ENCODE results near the gene STK39.

Gene STK39

DNA sequence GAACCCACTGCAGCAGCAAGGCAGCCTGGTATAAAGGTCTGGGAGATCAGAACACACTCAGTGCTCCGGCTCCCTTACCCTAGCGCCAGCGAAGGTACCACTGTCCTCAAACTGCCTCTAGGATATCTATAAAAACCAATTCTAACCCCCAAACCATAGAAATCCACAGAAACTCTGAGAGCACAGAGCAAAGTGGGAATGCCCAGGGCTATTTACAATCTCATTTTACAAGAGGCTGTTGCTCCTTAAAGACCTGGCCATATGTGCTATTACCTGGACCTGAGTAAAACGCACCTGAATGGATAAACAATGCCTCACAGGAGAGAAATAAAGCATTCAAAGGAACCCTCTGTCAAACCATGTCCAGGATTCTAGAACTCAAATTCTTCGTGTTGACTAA is 4.3 kb downstream of the STK39 start:
- DNase-seq (ENCODE audit: low spot score), result no peak

DNA sequence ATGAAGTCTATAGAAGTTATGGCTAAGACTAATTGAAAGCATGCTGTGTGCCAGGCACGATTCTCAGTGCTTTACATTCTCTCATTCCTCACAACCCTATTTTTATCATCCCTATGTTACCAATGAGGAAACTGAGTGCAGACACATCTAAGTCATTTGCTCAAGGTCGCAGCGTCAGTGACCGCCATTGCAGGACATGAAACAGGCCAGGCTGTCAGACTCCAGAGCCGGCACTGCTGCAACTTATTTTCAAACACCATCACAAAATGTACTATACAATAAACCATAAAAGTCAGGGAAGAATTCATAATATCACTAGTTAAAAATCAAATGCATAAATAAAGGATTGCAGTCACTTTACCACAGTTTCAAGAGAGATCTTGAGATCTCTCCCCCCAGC is 5.6 kb downstream of the STK39 start:
- no peak for DNase-seq (ENCODE audit: low spot score)

DNA sequence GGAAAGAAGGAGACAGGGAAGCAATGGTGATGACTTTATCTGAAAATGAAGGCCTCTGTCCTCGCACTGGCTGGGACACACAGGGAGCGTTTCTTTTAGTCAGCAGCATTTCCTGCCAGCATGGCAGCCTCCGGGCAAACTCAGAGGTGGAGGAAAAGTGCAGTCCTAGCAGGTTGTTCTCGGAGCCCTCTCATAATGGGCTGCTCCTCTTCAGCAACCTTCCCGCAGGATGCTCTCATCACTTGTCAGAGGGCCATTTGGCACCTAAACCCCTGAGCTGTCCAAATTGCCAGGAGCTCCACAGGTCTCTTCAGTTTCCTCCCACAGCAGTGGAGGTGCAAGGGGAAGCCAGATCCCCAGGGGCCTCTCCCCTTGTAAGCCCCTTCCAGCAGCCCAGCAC is 6.2 kb downstream of the STK39 start:
- no peak for DNase-seq (ENCODE audit: low spot score)

DNA sequence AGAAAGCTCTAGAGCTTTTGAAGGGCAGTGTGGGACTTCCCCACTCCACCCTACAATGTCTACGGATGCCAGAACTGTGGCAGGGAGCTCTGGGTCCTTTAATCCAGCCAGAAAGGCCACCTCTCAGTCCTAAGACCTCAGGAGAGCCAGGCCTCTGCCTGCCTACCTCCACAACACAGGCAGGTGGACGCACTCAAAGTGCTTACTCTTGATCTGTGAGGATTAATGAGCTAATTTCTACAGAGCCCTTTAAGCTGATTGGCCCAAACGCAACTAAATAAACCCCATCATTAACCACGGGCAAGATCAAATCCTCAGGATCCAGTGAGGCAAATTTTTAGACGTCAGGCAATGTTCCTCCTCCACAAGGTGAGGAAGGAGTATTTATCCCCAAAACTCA is 8.1 kb downstream of the STK39 start:
- DNase-seq (ENCODE audit: low spot score), result no peak

DNA sequence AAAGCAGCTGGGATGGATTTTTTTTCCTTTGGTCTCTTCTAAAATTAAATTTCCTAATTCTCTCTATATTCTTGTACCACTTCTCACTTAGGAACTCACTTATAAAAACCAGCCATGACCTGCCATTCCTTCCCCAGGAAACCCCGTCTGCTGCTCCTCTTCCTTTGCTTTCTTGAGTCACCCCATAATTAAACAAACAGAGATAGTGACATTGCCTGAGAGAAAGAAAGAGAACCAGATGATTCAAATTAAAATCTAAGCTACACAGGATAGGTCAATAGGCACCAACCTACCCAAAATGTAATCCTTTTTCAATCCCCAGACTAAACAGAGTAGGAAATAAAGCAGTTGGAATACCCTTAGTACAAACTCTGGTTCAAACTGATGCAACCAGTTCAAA is 9.7 kb downstream of the STK39 start:
- no peak for DNase-seq (ENCODE audit: low spot score)

DNA sequence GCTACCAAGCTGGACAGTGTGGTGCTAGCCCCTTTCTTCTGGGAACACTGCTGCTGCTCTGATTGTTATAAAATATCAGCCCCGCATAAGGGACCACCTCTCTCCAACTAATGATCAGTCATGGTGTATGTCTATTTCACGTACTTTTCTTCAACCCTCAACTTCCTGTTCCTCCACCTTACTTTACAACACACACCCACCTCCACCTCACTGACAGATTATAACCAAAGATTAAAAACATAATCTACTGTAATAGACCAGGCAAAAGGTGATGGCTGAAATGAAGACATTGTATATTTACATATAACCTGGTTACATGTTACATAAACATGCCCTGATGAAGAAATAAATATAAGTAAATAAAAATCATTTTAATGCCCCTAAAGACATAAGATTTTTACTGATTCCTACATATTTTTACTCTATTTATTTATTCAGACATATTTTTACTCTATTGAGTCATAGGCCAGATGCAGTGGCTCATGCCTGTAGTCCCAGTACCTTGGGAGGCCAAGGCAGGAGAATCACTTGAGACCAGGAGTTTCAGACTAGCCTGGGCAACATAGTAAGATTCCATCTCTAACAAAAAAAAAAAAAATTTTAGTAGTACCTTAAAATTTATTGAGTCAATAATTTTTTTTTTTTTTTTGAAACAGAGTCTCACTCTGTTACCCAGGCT is 12.8 kb downstream of the STK39 start:
- DNase-seq (ENCODE audit: low spot score), result no peak

DNA sequence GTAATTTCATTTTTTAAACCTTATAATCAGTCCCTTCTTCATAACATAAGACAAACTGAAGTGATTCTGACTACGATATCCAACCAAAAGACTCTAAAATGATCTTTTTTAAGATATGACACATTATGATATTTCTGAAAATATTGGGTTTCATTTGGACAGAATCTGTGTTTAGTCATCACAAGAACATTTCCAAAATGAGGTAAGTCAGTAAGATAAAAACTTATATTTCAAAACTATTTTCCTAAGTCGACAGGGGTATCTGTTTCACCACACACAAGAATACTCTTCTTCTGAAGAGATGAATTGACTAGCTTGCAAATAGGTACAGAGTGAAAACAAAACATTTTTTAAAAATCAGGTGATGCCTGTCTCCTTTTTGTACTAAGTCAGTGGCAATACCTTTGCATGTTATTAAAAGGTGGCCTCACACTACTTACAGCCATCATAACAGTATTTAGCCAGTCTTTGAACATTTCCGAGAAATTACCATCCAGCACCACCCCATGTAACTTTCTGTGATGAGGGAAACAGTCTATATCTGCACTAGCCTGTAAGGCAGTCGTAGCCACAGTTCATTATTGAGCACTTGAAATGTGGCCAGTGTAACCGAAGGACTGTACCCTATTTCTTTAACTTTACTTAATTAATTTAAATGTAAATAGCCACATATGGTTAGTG is 13.5 kb downstream of the STK39 start:
- no peak for DNase-seq (ENCODE audit: low spot score)

DNA sequence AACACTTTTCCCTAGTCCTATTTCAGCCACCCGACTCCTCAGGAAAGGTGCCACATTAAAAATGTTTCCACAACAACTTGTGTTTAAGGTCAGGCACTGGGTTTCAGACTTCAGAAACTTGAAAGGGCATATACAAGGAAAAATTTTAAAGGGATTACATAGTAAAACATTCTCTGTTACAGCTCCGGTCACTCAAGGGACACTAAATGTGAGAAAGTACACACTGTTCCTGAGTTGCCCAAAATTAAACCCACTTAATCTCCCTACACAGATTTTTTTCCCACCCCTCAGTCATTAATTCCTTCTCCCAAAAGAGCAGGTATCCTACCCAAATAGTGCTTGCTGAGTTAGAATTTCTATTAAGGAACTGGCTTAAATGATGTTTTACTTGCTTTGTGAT is 14.2 kb downstream of the STK39 start:
- no peak for DNase-seq (ENCODE audit: low spot score)

DNA sequence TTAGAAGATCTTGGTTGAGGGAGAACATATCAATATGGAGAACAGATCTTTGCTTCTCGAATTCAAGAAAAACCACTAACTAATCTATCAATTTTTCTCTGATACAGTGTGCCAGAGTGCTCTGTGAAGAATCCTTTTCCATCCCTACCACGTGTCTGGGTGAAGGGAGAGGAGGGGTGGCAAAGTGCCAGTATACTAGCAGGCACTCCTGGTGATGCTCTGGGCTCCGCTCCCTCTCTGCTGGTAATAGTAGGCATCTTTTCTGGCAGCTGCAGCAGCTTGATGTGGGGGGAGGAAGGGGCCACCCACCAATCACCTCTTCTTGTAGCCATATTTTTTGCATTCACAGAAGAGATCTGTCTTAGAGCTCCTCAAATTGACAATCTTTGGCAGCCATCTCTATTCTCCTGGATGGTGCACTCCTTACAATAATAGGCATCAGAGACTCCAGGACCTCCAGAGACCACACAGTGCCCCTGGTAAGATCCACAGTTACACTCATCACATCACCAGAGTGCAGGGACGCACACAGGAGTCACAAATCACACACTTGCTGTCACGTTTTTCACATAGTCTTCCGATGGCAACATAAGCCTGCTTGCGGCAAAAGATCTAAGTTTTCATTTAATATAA is 15.7 kb downstream of the STK39 start:
- DNase-seq (ENCODE audit: low spot score), result no peak

DNA sequence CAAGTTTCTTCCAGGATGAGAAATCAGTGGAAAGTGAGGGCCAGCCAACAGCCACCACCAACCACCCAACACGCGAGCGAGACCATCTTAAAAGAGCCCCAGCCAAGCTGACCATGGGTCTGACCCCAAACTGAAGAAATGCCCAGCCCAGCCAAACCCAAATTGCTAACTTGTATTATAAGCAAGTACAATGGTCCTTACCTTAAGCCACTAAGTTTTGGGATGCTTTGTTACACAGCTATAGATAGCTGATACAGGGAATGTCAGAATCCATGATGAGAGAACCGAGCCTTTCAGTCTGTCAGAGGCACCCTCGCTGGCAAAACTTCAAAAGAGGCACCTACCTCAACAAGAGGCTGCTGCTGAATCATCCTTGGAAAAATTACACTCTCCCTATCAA is 17.0 kb downstream of the STK39 start:
- no peak for DNase-seq (ENCODE audit: low spot score)

DNA sequence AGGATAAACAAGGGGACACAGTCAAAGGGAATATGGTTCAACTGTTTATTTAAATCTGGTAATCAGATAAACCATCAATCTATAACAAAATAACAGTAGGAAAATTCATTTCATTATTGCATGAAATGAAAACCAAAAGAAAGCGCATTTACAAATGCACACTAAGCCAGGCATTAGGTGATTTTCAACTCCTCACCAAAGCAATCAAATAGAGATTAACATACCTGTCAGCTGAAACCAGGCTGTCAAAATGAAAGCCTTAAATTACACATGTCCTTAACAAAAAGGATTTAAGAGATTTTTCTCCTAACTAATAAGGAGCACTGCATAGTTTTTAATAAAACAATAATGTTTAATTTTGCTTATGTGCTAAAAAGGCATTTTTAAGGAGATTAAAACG is 23.0 kb downstream of the STK39 start:
- no peak for DNase-seq (ENCODE audit: low spot score)

DNA sequence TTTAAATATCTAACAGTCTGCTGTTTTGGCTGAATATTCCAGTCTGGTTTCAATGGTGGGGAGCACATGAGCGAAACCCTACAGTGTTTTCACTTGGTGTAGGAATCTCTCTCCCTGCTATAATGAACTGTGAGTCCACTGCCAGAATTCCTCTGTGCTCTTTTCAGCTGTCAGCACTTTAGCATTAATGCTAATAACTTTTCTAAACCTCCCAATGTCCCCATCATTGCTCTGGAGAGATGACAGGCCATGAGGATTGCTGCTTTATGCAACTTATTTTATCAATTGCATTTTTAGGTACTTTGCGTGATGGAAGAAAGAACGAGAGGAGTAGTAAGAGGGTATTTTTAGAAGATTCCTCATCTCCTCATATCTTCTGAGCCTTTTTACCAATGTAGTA is 25.3 kb downstream of the STK39 start:
- DNase-seq (ENCODE audit: low spot score), result no peak

DNA sequence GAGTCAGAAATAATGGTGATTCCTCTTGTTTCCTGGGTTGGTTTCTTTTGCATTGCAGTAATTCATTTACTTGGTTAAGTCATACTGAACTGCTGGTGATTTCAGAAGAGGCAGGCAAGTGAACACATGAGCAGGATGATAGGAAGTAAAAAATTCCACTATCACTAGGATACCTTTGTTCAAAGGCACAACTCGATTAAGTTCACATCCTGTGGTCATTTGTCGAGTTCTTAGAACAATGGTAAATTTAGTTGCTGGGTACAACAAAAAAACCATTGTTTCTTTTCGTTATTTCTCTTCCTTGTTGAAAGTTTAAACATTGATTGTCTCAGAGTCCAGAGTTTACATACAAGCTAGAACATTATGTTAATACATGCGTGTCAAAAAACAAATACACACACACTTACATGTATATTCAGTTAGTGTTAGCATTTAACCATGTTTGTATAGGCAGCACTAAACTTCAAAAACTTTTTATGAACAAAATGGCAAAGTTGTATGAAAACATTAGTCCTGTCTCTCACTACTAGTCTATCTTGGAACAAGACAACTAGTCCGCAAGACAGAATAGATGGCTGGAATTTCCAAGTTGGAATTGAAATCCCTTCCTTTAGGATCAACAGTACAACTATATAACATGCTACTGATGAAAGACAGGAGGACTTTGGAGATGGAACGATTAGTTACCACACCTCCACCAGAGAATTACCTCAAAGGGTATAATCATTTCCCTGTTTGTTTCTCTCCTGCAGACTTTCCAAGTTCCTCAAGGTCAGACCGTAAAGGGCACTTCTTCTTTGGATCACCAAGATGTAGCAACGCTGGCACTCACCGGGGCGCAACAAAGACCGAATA is 26.2 kb downstream of the STK39 start:
- DNase-seq (ENCODE audit: low spot score), result no peak

DNA sequence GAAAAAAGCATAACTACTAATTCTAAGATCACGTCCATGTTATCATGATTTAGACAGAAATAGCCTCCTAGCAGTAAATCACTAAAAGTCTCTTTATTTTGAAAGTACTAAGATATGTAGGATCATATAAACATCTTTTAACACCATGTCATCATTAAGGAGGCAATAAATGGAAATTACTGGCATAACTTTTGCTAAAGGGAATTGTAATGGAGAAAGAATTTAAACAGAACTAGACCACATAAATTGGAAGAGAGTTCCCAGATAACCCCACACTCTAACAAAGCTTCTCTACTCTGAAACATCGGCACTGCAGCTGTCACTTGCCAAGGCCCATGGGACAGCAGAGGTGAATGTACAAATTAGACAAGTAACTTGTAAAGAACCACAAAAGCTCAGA is 29.5 kb downstream of the STK39 start:
- DNase-seq (ENCODE audit: low spot score), result no peak

DNA sequence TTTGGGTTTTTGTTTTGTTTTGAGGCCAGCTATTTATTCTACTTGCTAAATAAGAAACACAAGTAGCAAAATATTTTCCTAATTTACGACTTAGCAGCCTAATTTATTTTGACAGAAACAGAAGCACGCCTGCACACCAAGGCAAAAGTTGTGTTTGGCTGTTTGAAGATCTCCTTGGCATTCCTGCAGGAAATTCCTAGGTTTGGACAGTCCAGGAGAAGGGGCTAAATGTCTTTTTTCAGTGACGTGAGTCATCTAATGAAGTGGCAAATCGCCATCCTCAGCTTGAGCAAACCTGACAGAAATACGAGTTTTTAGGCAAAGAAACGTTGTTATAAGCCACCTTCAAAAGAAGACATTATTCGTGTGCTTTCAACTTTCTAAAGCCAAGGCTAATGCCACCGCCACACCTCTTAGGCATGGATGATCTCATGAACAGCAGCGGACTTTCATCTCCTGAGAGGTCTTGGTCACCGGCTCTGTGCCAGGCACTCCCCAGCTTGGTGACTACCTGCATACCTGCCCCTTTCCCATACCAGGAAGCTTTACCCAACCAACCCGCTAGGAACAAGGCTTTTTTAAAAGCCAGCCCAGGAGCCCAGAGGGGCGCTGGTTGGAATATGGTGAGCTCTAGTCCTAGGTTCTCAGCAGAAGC is 30.9 kb downstream of the STK39 start:
- DNase-seq (ENCODE audit: low spot score), result no peak

DNA sequence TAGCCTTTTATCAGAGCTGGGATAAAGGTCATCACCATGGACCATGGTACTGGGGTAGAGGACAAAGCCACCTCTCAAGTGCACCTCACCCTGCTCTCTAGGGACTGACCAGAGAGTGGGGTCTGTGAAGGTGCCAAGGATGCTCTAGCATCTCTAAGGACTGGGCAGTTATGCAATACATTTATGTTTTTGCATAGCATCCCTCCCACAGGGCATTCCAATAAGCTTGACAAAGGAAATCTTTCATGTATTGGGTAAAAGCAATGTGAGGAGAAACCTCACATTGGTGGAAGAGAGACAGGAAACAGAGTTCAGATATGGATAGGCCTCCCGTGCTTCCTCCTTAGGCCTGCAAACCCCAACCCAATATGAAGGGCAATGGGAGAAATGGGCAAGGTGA is 31.6 kb downstream of the STK39 start:
- no peak for DNase-seq (ENCODE audit: low spot score)

DNA sequence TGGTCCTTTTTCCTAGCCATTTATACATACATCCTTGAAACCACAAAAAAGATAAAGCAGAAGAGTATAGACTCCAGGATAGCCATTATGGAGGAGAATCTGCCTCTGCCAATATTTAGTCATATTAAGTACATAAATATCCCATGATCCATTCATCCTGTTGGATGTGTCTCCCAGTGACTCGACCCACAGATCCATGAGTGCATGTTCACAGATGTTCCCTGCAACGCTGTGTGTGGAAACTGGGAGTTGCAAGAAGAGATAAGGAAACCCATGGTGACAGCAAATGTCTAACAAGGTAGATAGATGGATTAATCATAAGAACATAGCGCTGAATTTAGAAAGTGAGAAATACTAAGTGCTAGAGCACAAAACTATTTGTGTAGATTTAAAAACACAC is 34.5 kb downstream of the STK39 start:
- no peak for DNase-seq (ENCODE audit: low spot score)

DNA sequence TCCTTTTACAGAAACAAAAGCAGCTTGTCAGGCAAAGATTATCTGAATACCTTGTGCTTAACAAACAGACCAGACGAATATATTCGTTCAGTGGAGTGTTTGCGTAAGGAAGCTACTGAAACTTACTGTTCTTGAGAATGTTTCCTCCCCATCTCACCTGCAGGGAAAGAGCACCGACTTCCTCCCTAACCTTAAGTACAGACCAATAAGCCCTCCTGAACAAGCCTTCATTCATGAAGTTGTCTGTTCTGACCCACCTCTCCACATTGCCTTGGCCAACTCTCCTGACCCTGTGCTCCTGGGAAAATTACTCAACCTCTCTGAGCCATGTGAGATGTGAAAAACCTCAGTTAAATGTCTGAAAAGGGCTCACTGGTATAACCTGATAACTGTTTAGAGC is 35.2 kb downstream of the STK39 start:
- DNase-seq (ENCODE audit: low spot score), result no peak

DNA sequence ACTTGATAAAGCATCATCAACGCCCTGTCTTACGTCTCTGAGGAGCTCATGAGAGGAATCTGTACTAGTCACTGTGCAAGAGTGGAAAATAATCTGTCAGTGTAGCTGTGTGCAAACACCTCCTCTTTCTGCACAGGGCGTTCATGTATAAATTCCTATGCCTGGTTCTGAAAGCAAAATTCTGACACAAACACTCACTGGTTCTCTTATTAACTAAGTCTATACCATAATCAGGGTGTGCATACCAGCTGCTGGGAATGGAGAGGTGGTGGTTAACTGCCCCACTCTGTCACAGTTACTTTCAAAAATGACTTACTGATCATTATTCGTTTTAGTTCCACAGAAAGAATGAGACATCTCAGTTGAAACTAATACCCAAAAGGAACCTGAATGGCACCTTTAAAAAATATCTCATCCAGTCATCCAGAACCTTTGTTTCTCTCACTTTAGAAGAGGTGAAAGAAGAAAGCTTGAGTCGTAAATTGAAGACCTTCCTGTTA is 35.7 kb downstream of the STK39 start:
- DNase-seq (ENCODE audit: low spot score), result no peak

DNA sequence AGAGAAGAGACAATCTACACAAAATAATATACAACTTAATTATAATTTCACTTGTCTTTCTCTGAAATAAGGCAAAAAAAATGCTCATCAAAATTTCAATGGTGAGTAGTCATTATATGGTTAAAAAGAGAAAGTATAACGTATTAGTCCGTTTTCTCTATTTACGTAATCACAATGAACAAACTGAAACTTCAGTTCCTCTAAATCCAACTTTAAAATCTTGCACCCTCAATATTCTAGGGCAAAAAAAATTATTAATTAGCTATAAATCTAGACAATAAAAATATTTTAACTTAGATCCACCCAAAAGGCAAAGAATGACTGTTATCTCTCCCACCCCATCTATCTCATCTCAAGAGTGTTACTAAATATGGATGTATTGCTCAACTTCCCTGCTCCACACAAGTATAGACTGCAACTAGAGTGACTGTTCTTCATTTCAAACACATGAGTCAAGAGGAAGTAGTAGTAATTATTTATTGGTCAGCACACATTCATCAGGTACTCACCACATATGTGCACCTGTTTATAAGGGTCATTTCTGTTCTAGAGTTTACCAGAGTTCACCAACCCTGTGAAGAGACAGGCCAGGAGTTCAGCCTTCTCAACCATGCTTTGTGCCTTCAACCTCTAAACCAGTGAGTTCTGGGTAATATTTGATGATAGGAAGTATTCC is 36.4 kb downstream of the STK39 start:
- no peak for DNase-seq (ENCODE audit: low spot score)

DNA sequence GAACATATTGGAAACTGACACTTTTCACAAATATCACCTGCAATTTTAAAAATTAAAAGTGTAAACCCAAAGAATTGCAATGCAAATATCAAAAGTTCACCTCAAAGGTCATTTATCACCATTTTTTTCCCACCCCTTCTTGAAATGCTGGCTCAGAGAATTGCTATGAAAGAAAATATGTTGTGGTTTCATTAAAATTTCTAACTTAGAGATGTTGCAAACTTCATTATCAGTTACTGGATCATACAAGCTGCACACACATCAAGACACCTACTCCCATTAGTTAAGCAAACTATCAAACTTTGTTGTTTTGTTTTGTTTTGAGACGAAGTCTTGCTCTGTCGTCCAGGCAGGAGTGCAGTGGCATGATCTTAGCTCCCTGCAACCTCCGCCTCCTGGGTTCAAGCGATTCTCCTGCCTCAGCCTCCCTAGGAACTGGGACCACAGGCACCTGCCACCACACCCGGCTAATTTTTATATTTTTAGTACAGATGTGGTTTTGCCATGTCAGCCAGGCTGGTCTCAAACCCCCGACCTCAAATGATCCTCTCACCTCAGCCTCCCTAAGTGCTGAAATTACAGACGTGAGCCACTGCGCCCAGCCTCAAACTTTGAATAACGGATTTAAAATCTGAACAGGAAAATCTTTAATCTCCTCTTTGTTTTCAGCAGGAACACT is 37.0 kb downstream of the STK39 start:
- DNase-seq (ENCODE audit: low spot score), result no peak
